ENCODE results near the gene TAAR8. TPM values are rescaled to one million over a fixed set of nuclear protein-coding genes. Genes with fewer than 3 reads are reported as not detected.
"Not testable (repeated sequence)": the region's sequence is repeated elsewhere in the genome, so short reads cannot be mapped to it uniquely, and the experiment has no call there.

TAAR8 gene
- total RNA-seq, 1 donor from 2014 or later: not detected

DNA sequence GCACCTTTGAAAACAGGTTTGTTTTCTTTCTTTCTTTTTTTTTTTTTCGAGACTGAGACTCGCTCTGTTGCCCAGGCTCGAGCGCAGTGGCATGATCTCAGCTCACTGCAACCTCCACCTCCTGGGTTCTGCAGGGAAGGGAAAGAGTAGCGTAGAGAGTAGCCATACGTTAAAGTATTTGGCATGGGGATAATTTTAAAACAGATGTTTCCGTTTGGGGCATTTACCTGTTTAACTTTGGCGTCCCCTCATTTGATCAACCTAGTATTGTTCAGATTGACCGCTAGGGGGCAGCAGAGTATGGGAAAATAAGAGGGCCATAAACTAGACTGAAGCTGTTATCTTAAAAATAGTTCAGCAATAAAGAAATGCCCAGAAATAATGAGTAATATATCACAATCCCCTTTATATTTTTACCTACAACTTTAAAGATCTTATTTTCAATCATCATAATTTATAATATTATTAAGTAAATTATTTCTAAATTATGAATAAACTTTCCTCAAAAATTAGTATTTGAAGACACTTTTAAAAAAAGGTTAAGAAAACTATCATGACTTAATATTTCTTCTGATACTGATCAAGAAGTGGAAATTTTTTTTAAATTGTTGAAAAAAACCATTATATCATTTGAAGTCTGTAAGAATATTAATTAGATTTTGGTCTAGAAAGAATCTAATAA lies 22.0 kb upstream of the TAAR8 start:
- peak; percentile 56 to 76 for DNase-seq (ENCODE audit: low spot score in 2 of 2, unreplicated experiment in 2 of 2)
- no peak overlapping the region for H3K27ac Mint-ChIP-seq
- peak; percentile 96 for TF ChIP-seq CTCF (IDR thresholded peaks at IDR 0.05; ENCODE audit: unreplicated experiment)
- H3K4me3 Mint-ChIP-seq: peak overlapping the region; percentile 66
- peaks cover 8% of the 10 kb centered on the region for H3K9me3 Mint-ChIP-seq
- peaks cover 8% of the 10 kb centered on the region for H3K27me3 Mint-ChIP-seq (ENCODE audit: low read depth)
- H3K36me3 Mint-ChIP-seq: peaks cover 2% of the 10 kb centered on the region
- H3K4me1 Mint-ChIP-seq: peaks cover 2% of the 10 kb centered on the region

DNA sequence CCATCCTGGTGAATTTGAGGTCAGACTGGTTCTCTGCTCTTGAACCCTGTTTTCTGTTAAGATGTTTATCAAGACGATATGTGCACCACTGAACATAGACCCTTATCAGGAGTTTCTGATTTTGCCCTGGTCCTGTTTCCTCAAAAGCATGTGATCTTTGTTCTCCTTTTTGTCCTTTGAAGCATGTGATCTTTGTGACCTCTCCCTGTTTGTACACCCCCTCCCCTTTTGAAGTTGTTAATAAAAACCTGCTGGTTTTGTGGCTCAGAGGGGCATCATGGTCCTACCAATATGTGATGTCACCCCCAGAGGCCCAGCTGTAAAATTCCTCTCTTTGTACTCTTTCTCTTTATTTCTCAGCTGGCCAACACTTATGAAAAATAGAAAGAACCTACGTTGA lies 17.9 kb upstream of the TAAR8 start:
- not testable (repeated sequence) for H3K4me1 Mint-ChIP-seq; H3K36me3 Mint-ChIP-seq; H3K27ac Mint-ChIP-seq; DNase-seq (ENCODE audit: low spot score in 2 of 2, unreplicated experiment in 2 of 2); H3K4me3 Mint-ChIP-seq; H3K27me3 Mint-ChIP-seq (ENCODE audit: low read depth)
- peaks cover 12% of the 10 kb centered on the region for H3K9me3 Mint-ChIP-seq

GRCh38 chr6:132537145-132537544 lies 15.3 kb upstream of the TAAR8 start:
- Mint-ChIP-seq H3K4me1 (no peaks in the 10 kb centered on the region), H3K9me3 (peaks cover 12% of the 10 kb centered on the region), H3K4me3 (no peak overlapping the region), H3K27me3 (ENCODE audit: low read depth) (peaks cover 14% of the 10 kb centered on the region), H3K36me3 (peaks cover 3% of the 10 kb centered on the region), H3K27ac (no peak overlapping the region)
- DNase-seq (ENCODE audit: low spot score in 2 of 2, unreplicated experiment in 2 of 2): no peak
- TF ChIP-seq CTCF (IDR thresholded peaks at IDR 0.05; ENCODE audit: unreplicated experiment): no peak

DNA sequence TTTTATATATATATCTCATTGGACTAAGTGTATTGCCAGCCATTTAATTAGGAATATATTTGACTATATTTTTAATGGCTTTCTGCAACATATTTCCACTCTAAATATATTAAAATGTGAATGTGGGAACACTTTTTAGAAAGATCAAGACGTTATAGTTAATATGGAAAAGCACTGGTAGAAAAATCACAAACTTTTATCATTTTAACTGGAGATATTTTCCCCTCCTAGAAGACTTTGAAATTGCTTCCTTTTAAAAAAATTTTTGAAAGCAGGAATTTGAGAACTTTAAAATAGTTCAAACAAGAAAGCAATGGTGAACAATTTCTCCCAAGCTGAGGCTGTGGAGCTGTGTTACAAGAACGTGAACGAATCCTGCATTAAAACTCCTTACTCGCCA lies 14.5 kb upstream of the TAAR8 start, which contains the start of gene TAAR9:
TSS of gene TAAR9 (plus strand) at position 301 of the 400 bp plus-strand sequence. CDS start at position 314, 13 bp downstream.
- no peak for TF ChIP-seq CTCF (IDR thresholded peaks at IDR 0.05; ENCODE audit: unreplicated experiment)
- DNase-seq (ENCODE audit: low spot score in 2 of 2, unreplicated experiment in 2 of 2): no peak
- Mint-ChIP-seq H3K9me3 (peaks cover 12% of the 10 kb centered on the region), H3K27ac (no peak within 1 kb of the TSS), H3K4me3 (no peak within 1 kb of the TSS), H3K36me3 (peaks cover 3% of the 10 kb centered on the region), H3K27me3 (ENCODE audit: low read depth) (peaks cover 14% of the 10 kb centered on the region), H3K4me1 (no peaks in the 10 kb centered on the region)

DNA sequence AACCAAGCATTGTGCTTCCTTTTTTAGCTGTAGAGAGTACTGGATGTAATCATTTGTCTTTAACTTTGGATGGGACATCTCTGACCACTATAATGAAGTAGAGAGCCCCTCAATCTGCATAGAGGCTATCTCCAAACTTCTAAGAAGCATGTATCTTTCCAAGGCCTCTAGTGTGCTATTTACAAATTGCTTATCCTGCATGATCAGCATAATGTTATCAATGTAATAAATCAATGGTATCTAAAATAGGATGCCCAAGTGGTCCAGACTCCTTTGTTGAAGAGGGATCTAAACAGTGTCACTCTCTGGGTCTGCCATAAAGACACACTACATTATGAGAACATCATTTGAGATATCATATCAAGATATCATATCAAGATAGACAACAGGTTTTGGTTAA lies 7.6 kb upstream of the TAAR8 start:
- DNase-seq (ENCODE audit: low spot score in 2 of 2, unreplicated experiment in 2 of 2): no peak
- Mint-ChIP-seq H3K9me3 (no peaks in the 10 kb centered on the region), H3K4me1 (no peaks in the 10 kb centered on the region), H3K36me3 (no peaks in the 10 kb centered on the region), H3K27ac (no peak overlapping the region), H3K27me3 (ENCODE audit: low read depth) (peaks cover 9% of the 10 kb centered on the region), H3K4me3 (no peak overlapping the region)
- TF ChIP-seq CTCF (IDR thresholded peaks at IDR 0.05; ENCODE audit: unreplicated experiment): no peak

DNA sequence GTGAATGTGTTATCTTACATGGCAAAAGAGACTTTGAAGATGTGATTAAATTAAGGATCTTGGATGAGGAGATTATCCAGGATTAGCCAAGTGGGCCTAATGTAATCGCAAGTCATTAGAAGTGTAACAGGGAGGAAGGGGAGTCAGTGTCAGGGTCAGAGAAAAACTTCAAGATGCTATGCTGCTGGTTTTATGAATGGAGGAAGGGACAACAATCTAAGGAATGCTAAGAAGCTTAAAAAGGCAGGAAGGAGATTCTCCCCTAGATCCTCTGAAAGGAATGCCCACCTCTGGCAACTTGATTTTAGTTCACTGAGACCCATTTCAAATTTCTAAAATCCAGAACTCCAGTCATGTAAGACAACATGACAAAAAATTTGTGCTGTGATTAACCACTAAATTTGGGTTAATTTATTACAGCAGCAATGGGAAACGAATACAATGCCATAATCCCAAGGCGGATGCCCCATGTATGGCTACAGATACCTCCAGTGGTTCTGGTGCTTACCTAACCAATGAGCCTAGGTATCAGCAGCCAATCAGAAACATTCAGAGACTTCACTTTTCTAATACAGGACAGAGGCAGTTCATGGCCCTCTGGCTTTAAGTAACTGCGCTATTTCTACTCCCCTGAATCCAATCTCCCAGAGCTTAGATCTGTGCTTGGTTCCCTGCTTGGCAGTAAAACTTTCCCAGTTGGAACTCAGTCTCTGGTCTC lies 3.6 kb upstream of the TAAR8 start:
- H3K4me3 Mint-ChIP-seq: no peak overlapping the region
- H3K27ac Mint-ChIP-seq: no peak overlapping the region
- no peak for DNase-seq (ENCODE audit: low spot score in 2 of 2, unreplicated experiment in 2 of 2)
- no peak for TF ChIP-seq CTCF (IDR thresholded peaks at IDR 0.05; ENCODE audit: unreplicated experiment)
- no peaks in the 10 kb centered on the region for H3K4me1 Mint-ChIP-seq
- H3K27me3 Mint-ChIP-seq (ENCODE audit: low read depth): no peaks in the 10 kb centered on the region
- no peaks in the 10 kb centered on the region for H3K9me3 Mint-ChIP-seq
- H3K36me3 Mint-ChIP-seq: no peaks in the 10 kb centered on the region
